Activated CD4-positive, alpha-beta T cell treated with anti-CD3 and anti-CD28 coated beads for 24 hours (primary cell): ENCODE measurements around the gene PDIA2.
A peak's percentile ranks its signal among the peaks of the same experiment; 100 is the strongest.
"Not testable (repeated sequence)": the region's sequence is repeated elsewhere in the genome, so short reads cannot be mapped to it uniquely, and the experiment has no call there.

Experiments
- DNase-seq, 2 donors: peaks; one replicate each; pipeline ENCODE4 v3.0.0-alpha.2; 2020; ENCODE audit warnings: low read depth in 2 of 2

PDIA2 gene

GRCh38 chr16:283033-283805, at the start of gene PDIA2:
Gene PDIA2, plus strand, starts transcription at chr16:283164. Its CDS starts 6 bp downstream, at chr16:283170.
- no peak for DNase-seq

- DNase-seq: peak; percentile 92 to 94
These were observed 48.3 kb upstream of the PDIA2 start, which contains the start of gene FAM234A for GRCh38 chr16:234468-235305. Gene FAM234A, plus strand, starts transcription at chr16:234821. Its CDS starts 19,593 bp downstream, at chr16:254414.

- DNase-seq: no peak
These were observed 43.1 kb upstream of the PDIA2 start for GRCh38 chr16:239948-240277.

GRCh38 chr16:240559-240958, 42.4 kb upstream of the PDIA2 start:
- DNase-seq: no peak

- DNase-seq: no peak
These were observed 40.7 kb upstream of the PDIA2 start for GRCh38 chr16:242281-242680.

- DNase-seq: no peak
These were observed 39.6 kb upstream of the PDIA2 start for GRCh38 chr16:243348-243747.

GRCh38 chr16:245105-245504, 37.9 kb upstream of the PDIA2 start:
- no peak for DNase-seq

- no peak for DNase-seq
These were observed 35.9 kb upstream of the PDIA2 start for GRCh38 chr16:247027-247426.

- no peak for DNase-seq
These were observed 33.5 kb upstream of the PDIA2 start for GRCh38 chr16:249431-249830.

GRCh38 chr16:252366-253337, 30.3 kb upstream of the PDIA2 start:
- DNase-seq: no peak

- DNase-seq: no peak
These were observed 29.1 kb upstream of the PDIA2 start for GRCh38 chr16:253833-254232.

GRCh38 chr16:254461-254860, 28.5 kb upstream of the PDIA2 start:
- DNase-seq: no peak

GRCh38 chr16:255183-255582, 27.8 kb upstream of the PDIA2 start:
- DNase-seq: no peak

- not testable (repeated sequence) for DNase-seq
These were observed 24.9 kb upstream of the PDIA2 start for GRCh38 chr16:258091-258490.

- DNase-seq: no peak
These were observed 23.7 kb upstream of the PDIA2 start for GRCh38 chr16:259226-259625.

- no peak for DNase-seq
These were observed 23.1 kb upstream of the PDIA2 start for GRCh38 chr16:259814-260253.

- DNase-seq: no peak
These were observed 22.6 kb upstream of the PDIA2 start for GRCh38 chr16:260326-260725.

- DNase-seq: no peak
These were observed 21.8 kb upstream of the PDIA2 start for GRCh38 chr16:261031-261691.

- no peak for DNase-seq
These were observed 20.7 kb upstream of the PDIA2 start for GRCh38 chr16:262121-262745.

GRCh38 chr16:263182-263774, 19.7 kb upstream of the PDIA2 start:
- DNase-seq: no peak
